ENCODE results near the gene MESP1.

GRCh38 chr15:89790206-89790605 lies 39.2 kb upstream of the MESP1 start:
- TF ChIP-seq, protein P1, sequence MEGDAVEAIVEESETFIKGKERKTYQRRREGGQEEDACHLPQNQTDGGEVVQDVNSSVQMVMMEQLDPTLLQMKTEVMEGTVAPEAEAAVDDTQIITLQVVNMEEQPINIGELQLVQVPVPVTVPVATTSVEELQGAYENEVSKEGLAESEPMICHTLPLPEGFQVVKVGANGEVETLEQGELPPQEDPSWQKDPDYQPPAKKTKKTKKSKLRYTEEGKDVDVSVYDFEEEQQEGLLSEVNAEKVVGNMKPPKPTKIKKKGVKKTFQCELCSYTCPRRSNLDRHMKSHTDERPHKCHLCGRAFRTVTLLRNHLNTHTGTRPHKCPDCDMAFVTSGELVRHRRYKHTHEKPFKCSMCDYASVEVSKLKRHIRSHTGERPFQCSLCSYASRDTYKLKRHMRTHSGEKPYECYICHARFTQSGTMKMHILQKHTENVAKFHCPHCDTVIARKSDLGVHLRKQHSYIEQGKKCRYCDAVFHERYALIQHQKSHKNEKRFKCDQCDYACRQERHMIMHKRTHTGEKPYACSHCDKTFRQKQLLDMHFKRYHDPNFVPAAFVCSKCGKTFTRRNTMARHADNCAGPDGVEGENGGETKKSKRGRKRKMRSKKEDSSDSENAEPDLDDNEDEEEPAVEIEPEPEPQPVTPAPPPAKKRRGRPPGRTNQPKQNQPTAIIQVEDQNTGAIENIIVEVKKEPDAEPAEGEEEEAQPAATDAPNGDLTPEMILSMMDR (optimal IDR thresholded peaks at IDR 0.05 in 1 of 3, IDR thresholded peaks at IDR 0.05 in 1 of 3, conservative IDR thresholded peaks at IDR 0.05 in 1 of 3; ENCODE audit: extremely low read depth in 1 of 3, insufficient read depth in 2 of 3, low read length in 3 of 3): no peak
- TF ChIP-seq EZH2 (IDR thresholded peaks at IDR 0.05; ENCODE audit: low read length): no peak
